ENCODE measurements around the gene SLC16A8.

DNA sequence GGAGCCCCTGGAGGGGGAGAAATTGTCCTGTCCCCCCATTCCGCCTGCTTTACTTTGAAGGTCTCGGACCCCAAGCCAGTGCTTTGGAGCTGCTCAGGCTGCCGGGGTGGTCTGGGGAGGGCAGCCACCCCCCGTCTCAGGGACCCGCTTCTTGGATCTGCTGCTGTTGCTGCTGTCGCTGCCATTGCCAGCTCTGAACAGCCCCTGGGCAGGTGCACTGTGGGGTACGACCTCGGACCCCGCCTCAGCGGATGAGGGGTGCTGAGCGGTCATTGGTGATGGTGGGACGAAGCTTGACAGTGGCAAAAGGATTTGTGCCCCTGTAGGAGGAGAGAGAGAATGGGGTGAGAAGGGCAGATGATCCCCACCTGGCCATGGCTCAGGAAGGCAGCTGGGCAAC lies 1.1 kb upstream of the SLC16A8 start:
- TF ChIP-seq, protein P1, sequence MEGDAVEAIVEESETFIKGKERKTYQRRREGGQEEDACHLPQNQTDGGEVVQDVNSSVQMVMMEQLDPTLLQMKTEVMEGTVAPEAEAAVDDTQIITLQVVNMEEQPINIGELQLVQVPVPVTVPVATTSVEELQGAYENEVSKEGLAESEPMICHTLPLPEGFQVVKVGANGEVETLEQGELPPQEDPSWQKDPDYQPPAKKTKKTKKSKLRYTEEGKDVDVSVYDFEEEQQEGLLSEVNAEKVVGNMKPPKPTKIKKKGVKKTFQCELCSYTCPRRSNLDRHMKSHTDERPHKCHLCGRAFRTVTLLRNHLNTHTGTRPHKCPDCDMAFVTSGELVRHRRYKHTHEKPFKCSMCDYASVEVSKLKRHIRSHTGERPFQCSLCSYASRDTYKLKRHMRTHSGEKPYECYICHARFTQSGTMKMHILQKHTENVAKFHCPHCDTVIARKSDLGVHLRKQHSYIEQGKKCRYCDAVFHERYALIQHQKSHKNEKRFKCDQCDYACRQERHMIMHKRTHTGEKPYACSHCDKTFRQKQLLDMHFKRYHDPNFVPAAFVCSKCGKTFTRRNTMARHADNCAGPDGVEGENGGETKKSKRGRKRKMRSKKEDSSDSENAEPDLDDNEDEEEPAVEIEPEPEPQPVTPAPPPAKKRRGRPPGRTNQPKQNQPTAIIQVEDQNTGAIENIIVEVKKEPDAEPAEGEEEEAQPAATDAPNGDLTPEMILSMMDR (IDR thresholded peaks at IDR 0.05): no peak
- TF ChIP-seq EZH2 (IDR thresholded peaks at IDR 0.05; ENCODE audit: borderline replicate concordance, insufficient read depth, low read depth, low read length, poor library complexity, severe bottlenecking): no peak
